DOHH2 (cell line): ENCODE measurements around the gene PARD6A.

Source experiments
- EZH2phosphoT487 ChIP-seq: fragments of 200-600 bp; sonication (generic); IDR thresholded peaks from 2 replicates; pipeline ENCODE4 v1.6.1; 2017; ENCODE audit warnings: borderline replicate concordance, mild to moderate bottlenecking, antibody characterized with exemption, low read length, moderate library complexity, mixed read lengths
- TF ChIP-seq, protein P1 (sequence below): fragments of 200-600 bp; sonication (generic); IDR thresholded peaks from one replicate; pipeline ENCODE4 v1.5.1; 2014; ENCODE audit warnings: antibody characterized with exemption, mild to moderate bottlenecking, low read depth, low read length; ENCODE audit not compliant: poor library complexity, severe bottlenecking

DNA sequence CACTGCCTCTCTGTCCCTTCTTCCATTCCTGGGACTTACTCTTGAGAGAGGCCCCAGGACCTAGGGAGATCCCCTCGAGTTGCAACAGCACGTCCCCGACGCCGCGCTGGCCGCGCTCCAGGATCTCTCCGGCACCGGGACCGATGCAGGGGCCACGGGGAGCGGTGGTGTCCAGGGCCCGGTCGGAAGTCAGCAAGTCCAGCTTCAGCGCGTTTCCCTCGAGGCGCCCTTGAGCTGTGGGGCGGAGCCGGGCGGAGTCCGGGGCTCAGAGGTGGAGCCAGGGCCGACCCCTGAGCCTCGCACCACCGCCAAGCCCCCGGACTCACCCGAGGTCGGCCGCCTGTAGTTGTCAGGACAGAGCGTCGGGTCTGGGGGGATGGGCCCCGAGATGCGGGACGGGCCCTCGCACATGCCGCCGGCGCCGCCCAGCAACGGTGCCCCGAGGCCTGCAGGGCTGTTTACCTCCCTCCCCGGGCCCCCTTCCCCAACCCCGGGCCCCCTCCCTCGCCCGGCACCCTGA is 5.3 kb downstream of the PARD6A start:
- TF ChIP-seq, protein P1, sequence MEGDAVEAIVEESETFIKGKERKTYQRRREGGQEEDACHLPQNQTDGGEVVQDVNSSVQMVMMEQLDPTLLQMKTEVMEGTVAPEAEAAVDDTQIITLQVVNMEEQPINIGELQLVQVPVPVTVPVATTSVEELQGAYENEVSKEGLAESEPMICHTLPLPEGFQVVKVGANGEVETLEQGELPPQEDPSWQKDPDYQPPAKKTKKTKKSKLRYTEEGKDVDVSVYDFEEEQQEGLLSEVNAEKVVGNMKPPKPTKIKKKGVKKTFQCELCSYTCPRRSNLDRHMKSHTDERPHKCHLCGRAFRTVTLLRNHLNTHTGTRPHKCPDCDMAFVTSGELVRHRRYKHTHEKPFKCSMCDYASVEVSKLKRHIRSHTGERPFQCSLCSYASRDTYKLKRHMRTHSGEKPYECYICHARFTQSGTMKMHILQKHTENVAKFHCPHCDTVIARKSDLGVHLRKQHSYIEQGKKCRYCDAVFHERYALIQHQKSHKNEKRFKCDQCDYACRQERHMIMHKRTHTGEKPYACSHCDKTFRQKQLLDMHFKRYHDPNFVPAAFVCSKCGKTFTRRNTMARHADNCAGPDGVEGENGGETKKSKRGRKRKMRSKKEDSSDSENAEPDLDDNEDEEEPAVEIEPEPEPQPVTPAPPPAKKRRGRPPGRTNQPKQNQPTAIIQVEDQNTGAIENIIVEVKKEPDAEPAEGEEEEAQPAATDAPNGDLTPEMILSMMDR: no peak
- no peak for TF ChIP-seq EZH2phosphoT487
